ENCODE data around the gene SENP1.

The SENP1 gene

DNA sequence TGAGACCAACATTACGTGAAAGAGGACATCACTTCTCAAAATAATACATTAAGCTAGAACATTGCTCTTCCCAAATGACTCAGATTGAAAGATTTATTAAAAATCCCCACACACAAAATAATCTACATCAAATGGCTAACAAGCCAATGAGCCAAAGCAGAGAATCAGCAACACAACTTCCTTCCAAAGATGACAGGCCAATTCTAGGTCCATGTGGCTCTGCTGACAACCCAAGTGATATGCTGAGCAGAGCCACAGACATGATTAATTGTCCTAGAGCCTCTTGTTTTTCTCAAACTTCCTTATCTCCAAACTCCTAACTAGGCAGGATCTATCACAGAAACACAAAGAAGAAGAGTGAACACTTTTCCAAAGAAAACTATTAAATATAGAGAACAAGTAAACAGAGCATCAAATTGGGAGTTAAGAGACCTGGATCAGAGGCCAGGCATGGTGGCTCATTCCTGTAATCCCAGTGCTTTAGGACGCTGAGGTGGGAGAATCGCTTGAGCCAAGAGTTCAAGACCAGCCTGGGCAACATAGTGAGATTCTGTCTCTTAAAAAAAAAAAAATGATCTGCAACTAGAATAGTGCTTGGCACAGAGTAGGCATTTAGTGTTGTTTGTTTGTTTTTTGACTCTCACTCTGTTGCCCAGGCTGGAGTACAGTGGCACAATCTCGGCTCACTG, 38.5 kb downstream of the SENP1 start:
- no peak for DNase-seq (ENCODE audit: low read depth in 2 of 2)

DNA sequence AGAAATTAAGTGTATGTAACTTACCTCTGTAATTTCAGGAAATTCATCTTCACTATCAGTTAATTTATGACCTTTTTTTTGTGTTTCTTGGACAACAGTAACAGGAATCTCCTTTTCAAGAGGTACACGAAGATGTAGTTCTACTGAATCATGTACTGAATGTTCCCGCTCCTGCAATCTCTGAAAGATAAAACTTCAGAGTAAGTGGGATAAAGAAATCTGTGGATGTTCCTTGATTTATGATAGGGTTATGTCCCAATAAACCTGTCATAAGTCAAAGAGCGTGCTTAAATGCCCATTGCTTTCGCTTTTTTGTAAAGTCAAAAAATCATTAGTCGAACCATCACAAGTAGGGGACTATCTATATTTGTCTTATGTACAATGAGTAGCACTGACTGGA, 40.8 kb downstream of the SENP1 start:
- DNase-seq (ENCODE audit: low read depth in 2 of 2), result no peak

DNA sequence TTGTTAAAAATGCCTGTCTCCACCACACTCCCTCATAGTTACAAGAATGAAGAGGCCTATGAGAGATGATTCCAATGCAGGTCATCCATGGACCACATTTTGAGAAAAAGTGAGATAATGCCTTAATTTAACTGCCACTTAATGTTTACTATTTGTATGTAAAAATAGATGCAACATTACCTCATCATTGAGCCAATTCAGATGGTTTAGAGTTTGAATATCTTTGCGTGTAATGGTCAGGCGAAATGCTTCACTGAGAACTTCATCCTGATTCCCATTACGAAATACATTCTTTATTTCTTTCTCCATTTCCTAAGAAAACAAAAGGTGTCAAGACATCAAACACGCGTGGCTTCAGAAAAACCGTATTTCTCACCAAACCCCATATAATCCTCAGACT, 42.3 kb downstream of the SENP1 start:
- DNase-seq (ENCODE audit: low read depth in 2 of 2), result no peak

DNA sequence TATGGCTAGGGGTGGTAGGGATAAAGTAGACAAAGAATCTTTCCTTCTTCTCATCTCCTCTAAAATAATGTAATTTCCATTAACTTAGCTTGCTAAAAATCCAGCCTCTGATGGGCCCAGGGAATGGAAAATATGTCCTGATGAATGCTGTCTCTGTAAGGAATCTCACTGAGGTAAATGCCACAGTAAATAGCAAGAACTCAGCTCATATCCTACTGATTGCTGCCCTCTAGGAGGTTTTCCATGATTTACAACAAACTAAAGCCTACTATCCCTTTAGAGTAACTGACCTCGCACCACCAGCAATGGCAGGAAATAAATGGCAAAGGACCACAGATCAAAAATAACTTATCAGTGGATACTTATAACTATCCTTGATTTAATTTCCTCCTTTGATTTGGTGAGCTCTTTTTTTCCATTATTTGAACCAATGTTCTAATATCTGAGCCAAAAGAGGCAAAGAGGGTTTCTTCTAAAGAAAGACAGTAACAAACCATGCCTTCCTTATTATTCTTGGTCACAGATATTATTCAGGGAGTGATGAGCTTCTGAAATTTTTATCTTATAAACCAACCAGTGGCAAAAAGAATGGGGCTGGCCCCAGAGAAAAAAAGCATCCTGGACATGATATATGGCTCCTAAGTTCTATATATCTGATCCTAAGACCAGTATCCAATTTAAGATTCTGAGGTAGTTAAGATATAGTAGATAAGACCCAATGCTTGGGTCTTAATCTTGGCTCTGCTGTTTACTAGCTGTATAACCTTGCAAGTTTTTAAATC, 43.8 kb downstream of the SENP1 start:
- DNase-seq (ENCODE audit: low read depth in 2 of 2), result no peak

DNA sequence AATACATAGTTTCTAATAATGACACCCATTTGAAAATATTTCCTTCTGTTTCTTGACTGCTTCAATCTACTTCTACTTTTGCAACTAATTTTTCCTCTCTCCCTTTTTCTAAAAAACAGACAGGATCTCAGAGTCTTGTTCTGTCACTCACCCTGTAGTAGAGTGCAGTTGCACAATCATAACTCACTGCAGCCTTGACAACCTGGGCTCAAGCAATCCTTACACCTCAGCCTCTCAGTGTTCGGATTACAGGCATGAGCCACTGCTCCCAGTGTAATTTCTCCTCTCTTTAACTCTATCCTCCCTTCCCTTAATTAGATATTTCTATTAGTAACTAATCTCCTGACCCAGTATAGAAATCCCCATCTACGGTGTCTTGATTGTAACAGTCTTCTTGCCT, 45.4 kb downstream of the SENP1 start:
- DNase-seq (ENCODE audit: low read depth in 2 of 2), result no peak

DNA sequence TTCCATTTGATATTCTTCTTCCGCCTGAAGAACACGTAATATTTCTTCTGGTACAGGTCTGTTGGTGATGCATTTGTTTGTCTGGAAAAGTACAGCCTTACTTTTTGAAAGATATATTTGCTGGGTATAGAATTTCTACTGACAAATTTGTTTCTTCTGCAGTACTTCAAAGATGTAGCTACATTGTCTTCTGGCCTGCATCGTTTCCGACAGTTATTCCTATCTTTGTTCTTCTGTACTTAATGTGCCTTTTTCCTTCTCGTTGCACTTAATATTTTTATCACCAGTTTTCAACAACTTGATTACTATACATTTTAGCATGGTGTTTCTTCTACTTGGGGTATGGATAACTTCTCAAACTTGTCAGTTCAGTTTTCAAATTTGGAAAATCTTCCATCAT, 47.1 kb downstream of the SENP1 start:
- DNase-seq (ENCODE audit: low read depth in 2 of 2), result no peak

DNA sequence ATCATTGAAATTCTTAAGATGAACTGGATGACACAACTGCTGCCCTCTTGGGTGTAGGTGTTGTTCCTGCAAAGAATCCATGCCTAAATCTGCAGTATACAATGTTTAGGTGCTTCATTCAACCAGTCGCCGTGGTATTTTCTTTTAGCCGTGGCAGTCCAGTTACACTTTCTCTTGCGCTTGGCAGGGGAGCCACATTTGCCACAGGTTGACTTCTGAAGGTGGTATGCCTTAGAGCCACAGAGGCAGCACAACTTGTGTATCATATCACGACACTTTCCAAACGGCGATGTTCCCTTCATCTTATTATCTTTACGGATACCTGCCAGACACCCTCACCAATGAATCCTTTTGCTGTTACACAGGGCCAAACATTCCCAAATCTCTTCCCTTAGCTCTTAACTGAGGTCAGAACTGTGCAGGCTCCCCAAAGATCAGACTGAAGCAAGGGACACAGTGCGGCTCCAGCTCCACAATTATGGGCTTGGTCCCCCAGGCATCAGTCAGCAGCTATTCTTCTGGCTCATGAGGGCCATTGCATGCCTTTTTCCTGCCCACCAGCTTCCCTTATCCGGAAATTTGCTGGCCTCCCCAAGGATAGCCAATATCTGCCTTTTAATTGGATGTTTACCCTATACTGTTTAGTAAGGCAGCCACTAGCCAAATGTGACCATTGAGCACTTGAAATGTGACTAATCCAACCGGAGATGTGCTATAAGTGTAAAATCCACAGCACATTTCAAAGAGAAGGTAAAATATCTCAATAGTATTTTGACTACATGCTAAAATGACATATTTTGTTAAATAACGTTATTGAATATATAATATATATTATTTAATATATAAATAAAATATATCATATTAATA, 50.7 kb downstream of the SENP1 start:
- DNase-seq (ENCODE audit: low read depth in 2 of 2), result no peak

DNA sequence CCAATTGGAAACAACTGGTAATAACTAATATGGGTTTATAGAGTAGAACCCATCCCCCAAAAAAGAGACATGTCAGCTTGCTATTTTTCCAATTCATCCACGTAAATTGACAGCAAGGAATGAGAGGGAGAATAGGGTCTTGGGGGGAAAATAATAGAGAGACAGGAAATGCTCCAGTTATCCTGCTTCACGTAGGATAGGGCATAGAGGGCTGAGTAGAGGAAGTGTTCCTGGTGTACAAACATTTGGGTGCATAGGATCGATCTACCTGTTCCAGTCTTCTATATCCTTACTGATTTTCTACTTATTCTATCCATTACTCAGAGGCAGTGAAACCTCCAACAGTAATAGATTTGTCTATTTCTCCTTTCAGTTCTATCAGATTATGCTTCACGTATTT, 52.0 kb downstream of the SENP1 start:
- DNase-seq (ENCODE audit: low read depth in 2 of 2), result no peak

DNA sequence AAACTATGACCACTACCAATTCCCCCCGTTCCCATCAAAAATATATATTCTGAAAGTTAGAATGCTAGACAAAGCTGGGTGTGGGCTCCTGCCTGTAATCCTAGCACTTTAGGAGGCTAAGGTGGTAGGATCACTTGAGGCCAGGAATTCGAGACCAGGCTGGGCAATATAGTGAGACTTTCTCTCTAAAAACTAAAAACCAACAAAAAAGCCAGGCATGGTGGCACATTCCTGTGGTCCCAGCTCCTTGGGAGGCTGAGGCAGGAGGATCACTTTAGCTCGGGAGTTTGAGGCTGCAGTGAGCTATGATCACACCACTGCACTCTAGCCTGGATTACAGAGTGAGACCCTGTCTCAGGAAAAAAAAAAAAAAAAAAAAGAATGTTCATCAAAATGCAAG, 52.8 kb downstream of the SENP1 start:
- no peak for DNase-seq (ENCODE audit: low read depth in 2 of 2)

DNA sequence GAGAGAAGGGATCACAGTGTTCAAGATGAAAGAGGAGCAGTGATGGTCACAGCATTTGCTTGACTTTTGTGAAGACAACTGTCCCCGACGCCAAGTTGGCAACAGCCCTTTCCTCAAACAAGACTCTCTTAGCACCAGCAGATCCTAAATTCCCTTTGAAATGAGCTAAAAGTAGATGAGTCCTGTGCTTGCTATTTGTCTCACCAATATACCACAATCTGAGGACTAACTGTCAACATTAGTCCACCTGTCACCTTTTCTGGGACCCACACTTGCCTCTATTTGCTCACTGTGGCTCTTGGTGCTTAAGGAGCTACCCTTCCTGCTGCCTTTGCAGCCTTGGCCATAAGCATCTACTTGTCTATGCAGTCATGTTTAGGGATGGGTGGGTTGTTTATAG, 54.2 kb downstream of the SENP1 start:
- DNase-seq (ENCODE audit: low read depth in 2 of 2), result no peak

DNA sequence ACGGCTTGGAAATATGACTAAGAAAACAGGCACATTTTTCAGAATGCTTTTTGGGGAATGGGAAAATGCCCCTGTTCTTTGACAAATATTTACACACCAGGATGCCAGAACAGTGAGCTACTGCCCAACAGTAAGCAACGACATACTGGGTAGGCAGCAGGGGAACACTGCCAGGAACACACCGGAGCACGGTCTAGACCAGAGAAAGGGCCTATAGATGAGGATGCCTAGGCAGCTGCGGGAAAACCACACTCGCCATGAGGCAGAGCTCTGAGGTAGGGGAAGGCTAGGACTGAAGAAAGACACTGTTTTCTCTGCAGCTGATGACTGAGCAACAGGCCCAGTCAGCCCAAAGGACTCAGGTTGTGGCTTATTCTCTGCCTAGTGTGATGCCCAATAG, 55.7 kb downstream of the SENP1 start:
- no peak for DNase-seq (ENCODE audit: low read depth in 2 of 2)

DNA sequence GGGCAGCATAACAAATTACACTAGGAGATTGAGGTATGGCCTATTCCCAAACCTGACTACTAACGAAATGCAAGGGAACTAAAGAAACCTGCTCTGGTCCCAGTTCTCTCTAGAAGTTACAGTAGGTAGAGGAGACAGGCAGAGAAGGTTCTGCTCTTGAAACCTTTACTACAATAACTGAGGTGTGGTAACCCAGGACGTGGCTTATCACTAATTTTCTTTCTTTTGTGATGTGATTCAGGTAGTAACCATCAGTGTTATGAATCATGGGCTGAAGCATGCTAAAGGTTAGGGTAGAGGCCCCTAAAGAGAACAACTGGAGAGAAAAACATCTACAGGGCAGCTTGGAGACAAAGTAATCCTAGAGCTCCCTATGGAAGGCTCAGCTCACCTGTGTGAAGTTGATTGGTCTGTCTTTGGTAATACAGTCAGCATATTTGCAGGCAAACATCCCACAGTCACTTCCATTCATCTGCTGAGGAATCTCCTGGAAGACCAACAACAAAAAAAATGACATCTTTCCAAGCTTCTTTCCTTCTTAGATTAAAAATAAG, 59.8 kb downstream of the SENP1 start:
- DNase-seq (ENCODE audit: low read depth in 2 of 2), result no peak

DNA sequence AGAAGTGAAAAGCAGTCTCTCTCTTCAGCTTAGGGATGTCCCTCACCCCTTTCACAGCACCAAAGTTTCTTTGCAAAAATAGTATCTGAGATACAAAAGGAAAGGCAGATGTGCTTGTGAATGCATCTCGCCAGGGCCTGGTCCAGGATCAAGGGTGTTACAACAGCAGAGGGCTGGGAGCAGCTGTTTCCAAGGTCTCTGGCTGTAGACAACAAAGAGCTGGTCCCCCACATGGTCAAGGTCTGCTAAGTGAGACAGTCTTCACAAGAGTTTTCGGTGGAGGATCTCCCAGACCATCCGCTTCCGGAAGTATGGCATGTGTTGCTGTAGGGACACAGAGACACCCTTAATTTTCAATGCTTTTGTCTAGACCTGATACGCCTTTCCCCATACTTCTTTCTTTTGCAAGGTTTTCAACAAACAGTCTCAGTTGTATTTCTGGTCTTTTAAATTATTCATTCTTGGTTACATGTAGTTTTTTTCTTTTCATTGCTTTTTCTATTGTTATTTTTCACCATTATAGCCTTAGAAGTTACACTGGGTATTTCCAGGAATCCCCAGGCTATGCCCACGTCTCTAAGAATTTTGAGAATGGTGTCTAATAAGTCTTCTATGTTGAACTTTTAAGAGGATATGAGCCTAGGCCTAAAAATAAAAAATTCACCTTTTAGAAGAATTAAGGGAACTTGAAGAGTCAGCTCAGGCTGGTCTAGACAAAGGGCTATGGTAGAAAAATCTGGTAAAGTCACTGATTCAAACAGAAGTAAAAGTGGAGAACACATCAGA, 60.6 kb downstream of the SENP1 start:
- DNase-seq (ENCODE audit: low read depth in 2 of 2), result no peak

DNA sequence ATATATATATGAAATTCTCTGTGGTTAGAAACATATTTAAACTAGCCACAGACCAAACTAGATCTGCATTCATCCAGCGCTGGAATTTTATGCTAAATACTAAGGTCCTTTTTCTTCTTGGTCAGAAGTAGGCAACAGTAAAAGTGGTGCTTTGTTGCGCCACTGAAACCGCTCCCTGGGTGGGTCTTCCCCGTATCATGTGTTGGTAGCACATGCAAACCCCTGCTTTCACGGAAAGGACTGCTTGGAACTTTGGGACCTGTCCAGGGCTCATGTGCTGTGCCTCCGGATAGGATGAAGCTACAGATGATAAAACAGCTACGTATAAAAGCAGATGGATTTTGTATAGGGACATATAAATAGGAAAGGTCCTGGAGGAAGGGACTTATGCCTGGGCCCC, 61.5 kb downstream of the SENP1 start:
- DNase-seq (ENCODE audit: low read depth in 2 of 2), result no peak

DNA sequence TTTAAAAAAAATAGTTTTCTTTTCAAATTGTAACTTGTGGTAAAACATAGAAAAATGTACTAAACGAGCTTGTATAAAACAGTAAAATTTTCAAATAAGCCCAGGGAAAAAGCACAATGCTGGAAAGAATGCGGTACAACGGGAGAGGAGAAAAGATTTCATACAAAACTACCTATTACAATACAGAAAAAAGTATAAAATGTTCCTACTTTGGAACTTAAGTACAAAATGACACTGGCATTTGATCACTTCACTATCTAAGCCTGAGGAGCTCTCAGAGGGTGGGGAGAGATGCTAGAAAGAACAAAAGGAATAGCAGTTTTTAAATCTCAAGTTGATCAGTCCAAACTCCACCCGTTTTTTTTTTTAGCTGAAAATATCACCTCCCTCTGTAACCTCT, 62.1 kb downstream of the SENP1 start:
- DNase-seq (ENCODE audit: low read depth in 2 of 2), result no peak

DNA sequence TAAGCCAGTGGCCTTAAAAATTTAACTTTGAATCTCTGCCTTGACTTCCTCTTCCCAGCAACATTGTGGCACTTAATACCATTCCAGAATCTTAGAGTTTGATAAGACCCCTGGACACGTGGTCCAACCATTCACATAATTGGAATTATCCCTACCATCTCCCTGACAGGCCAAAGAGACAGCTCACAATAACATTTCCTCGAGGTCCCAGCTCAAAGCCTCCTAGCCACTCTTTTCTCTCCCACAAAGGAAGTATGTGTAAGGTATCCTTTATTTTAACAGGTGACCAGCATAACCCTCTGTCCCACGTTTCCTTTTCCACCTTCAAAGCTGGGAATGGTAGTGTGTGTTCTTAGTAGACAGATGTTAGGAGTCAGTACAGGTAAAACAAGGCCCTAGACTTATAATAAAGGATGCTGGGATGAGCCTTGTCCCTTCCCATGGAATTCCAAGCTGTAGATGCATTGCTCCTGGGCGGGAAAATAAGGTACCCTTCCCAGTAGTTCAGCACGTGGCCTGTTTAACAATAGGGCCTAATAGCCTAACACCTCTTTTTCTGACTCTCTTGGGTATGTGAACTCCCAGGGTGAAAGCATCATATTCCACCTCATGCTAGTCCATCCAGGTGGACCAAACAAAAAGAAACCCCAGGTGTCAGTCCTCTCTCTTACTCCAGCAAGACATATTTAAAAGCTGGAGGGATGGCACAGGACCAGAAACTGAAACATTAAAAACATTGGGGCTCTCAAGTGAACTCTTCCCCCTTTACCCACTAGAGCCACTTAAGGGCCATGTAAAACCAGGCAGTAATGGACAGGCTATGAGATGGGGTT, 64.1 kb downstream of the SENP1 start:
- no peak for DNase-seq (ENCODE audit: low read depth in 2 of 2)

DNA sequence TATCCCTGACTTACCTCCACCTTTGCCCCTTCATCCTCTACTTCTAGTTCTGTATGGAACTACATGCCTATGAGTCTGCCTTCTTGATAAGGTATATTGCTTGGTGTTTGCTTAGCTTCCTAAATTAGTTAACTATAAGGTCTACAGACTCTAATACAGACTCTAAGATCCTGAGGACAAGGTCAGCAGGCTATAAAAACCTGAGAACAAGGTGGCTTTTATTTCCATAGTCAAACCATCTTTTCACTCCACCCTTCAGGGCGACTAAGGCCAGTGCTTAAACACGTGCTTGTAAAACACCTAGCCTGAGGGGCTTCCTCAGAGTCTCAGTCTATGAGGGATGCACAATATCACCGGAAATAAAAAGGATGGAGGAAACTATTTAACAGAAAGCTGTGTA, 65.5 kb downstream of the SENP1 start:
- DNase-seq (ENCODE audit: low read depth in 2 of 2), result no peak

DNA sequence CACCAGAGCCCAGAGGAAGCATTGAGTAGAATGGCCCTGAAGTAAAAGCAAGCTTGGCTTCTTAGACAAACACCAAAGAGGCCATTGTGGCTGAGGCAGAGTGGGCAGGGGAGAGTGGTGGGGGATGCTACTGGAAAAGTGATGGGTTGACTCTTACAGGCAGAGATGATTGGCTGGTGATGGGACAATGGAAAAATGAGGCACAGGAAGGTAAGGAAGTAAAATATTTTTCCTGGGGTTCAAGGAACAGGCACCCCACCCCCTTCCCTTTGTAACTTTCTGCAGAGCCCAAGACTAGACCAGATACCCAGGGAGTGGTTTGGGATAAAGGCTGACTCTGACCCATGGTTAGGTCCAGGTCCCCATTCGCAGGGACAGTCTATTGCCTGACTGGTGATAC, 66.7 kb downstream of the SENP1 start:
- no peak for DNase-seq (ENCODE audit: low read depth in 2 of 2)

DNA sequence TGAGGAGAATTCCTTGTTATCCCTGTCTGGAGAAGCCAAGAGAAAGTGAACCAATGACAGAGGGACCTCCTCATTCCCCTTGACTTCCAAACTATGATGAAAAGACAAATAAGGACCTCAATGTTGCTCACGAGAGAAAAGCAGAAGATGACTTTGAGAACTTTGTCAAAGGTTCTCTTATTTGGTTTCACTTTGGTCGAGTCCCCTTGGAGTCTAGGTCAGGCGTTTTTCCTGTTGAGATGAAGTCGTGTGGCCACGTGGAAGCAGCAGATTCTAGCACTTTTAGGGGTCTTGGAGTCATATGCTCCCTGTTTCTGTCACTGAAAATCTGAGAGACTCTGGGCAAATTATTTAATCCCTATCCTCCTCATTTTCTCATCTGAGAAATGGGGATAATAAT, 67.8 kb downstream of the SENP1 start:
- DNase-seq (ENCODE audit: low read depth in 2 of 2), result no peak

DNA sequence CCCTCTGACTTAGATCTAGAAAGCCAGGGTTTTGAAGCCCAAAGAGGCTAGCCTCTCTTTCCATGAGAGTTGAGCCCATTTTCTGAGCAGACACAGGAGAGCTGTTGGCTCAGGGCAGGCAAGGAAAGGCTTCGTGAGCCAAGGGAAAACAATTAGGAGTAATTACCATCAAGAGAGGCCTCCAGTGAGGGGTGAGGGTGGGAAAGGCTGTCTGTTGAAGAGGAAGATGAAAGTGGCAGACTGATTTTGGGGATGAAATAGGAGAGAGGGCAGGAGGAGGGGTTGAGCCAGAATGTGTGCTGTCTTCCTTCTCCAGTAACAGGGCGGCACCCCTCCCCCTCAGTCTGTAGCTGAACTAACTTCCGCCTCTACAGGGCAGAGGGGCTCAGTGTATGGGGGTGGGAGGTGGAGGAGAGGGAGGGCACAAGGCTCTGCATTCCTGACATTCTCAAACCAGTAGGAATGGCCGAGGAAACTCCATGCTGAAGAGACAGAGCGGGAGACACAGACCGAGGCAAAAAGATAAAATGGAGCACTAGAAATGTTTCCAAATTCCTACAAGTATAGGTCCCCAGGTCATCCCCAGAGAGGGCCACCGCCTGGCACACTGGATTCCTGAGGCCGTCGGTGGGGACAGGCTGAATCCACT, 68.5 kb downstream of the SENP1 start:
- DNase-seq (ENCODE audit: low read depth in 2 of 2), result no peak

Data from stimulated activated CD4-positive, alpha-beta T cell treated with anti-CD3 and anti-CD28 coated beads, Interleukin-15, amount 100 ng/mL, for 48 hours (primary cell).